Gastroesophageal sphincter (tissue), 4 donors: Measurements from ENCODE around the gene MDFIC. TPM values are rescaled to one million over a fixed set of nuclear protein-coding genes. Genes with fewer than 3 reads are reported as not detected.
"Not testable (repeated sequence)": the region's sequence is repeated elsewhere in the genome, so short reads cannot be mapped to it uniquely, and the experiment has no call there.

Experiments
- ATAC-seq: fragments of 150-250 bp; one replicate; pipeline ENCODE4 v1.9.1; 2016; ENCODE audit warnings: mild to moderate bottlenecking, moderate library complexity
- H3K27ac ChIP-seq, 4 donors: fragments of 200-600 bp; sonication (generic) in 3 of 4; 1 replicate in 3 of 4; 2 replicates in 1 of 4; pipeline ENCODE4 v1.5.1; 2016 to 2019
- H3K27me3 ChIP-seq: fragments of 200-600 bp; sonication (generic); one replicate; pipeline ENCODE4 v1.5.1; 2019
- H3K36me3 ChIP-seq, 2 donors: fragments of 200-600 bp; sonication (generic); one replicate each; pipeline ENCODE4 v1.5.1; 2019; ENCODE audit warnings: control low read depth in 1 of 2
- H3K4me1 ChIP-seq, 3 donors: fragments of 200-600 bp; sonication (generic); 1 replicate in 2 of 3; 2 replicates in 1 of 3; pipeline ENCODE4 v1.5.1; 2016 to 2019; ENCODE audit warnings: control low read depth in 2 of 3
- H3K4me3 ChIP-seq, 2 donors: fragments of 200-600 bp; sonication (generic); one replicate each; pipeline ENCODE4 v1.5.1; 2019; ENCODE audit warnings: mild to moderate bottlenecking in 1 of 2, moderate library complexity in 1 of 2
- H3K9me3 ChIP-seq, 3 donors: fragments of 200-600 bp; sonication (generic); one replicate each; pipeline ENCODE4 v1.5.1; 2017 to 2019; ENCODE audit warnings: control low read depth in 2 of 3
- CTCF ChIP-seq, 4 experiments: fragments of 200-600 bp in 2 of 4; fragments of 450-650 bp in 2 of 4; sonication (generic) in 1 of 4; IDR thresholded peaks; one replicate each; pipeline ENCODE4 v1.5.1; 2017 to 2019; ENCODE audit warnings: antibody characterized with exemption in 4 of 4, mild to moderate bottlenecking in 2 of 4, moderate library complexity in 2 of 4
- EP300 ChIP-seq: sonication (generic); formaldehyde crosslinking; IDR thresholded peaks from one replicate; pipeline ENCODE4 v1.6.1; 2017; ENCODE audit warnings: antibody characterized with exemption, mild to moderate bottlenecking
- POLR2A ChIP-seq, 2 donors: fragments of 450-650 bp; IDR thresholded peaks; one replicate each; pipeline ENCODE4 v1.6.1; 2017; ENCODE audit warnings: antibody characterized with exemption in 2 of 2, mild to moderate bottlenecking in 2 of 2, moderate library complexity in 1 of 2
- POLR2AphosphoS5 ChIP-seq: sonication (generic); formaldehyde crosslinking; IDR thresholded peaks from one replicate; pipeline ENCODE4 v1.6.1; 2017; ENCODE audit warnings: antibody characterized with exemption
- WGBS, 2 donors: methylation state at CpG; one replicate each; pipeline ENCODE4 v1.1.5; 2018; ENCODE audit warnings: low coverage in 1 of 2; 5-methylcytosine and 5-hydroxymethylcytosine counted together
- total RNA-seq, 4 donors: library from RNA; depleted of rRNA; stranded (reverse); fragments of >200 nt; gene quantifications; one replicate each; pipeline ENCODE4 v1.1.0, GENCODE V29; 2016

MDFIC gene
- total RNA-seq, 4 donors from 2014 or later: 30.3 to 73.5 (median 38.1) TPM

- no peaks in the 10 kb centered on the region for H3K27me3 ChIP-seq
- no peaks in the 10 kb centered on the region for H3K4me1 ChIP-seq
- no peak overlapping the region for H3K4me3 ChIP-seq
- H3K27ac ChIP-seq: no peak overlapping the region
- H3K36me3 ChIP-seq: no peaks in the 10 kb centered on the region
- no peaks in the 10 kb centered on the region for H3K9me3 ChIP-seq
- WGBS, 2 donors: 90% methylated on average over 1 to 2 of the region's 2 CpGs
- TF ChIP-seq CTCF (IDR thresholded peaks at IDR 0.05) (no peak), EP300 (no peak)
- ATAC-seq: no peak
Observed at GRCh38 chr7:114886241-114886640, 35.7 kb upstream of the MDFIC start.

GRCh38 chr7:114889116-114889515 is 32.8 kb upstream of the MDFIC start:
- not testable (repeated sequence) for H3K27ac ChIP-seq, H3K4me3 ChIP-seq, H3K4me1 ChIP-seq, ATAC-seq, H3K36me3 ChIP-seq, H3K27me3 ChIP-seq, H3K9me3 ChIP-seq
- WGBS, 2 donors: 100% methylated on average over 2 of the region's 3 CpGs; no CpG with 5 or more reads in 1 of the 2 donors

GRCh38 chr7:114889646-114890285 is 32.1 kb upstream of the MDFIC start:
- H3K27ac ChIP-seq: no peak overlapping the region

GRCh38 chr7:114890561-114890960 is 31.3 kb upstream of the MDFIC start:
- no peaks in the 10 kb centered on the region for H3K36me3 ChIP-seq
- H3K4me3 ChIP-seq: no peak overlapping the region
- H3K9me3 ChIP-seq: no peaks in the 10 kb centered on the region
- no peaks in the 10 kb centered on the region for H3K27me3 ChIP-seq
- no peak overlapping the region for H3K27ac ChIP-seq
- H3K4me1 ChIP-seq: no peaks in the 10 kb centered on the region
- TF ChIP-seq CTCF (IDR thresholded peaks at IDR 0.05) (no peak), POLR2AphosphoS5 (no peak), EP300 (no peak), POLR2A (IDR thresholded peaks at IDR 0.05) (no peak)
- WGBS, 2 donors: 88 to 99% methylated on average over 4 of the region's 4 CpGs
- ATAC-seq: no peak

More at GRCh38 chr7:114889646-114890285, 32.1 kb upstream of the MDFIC start:
- Histone ChIP-seq H3K4me1 (no peaks in the 10 kb centered on the region), H3K4me3 (no peak overlapping the region), H3K27me3 (no peaks in the 10 kb centered on the region), H3K36me3 (no peaks in the 10 kb centered on the region), H3K9me3 (no peaks in the 10 kb centered on the region)
- ATAC-seq: no peak
- WGBS, 2 donors: 63 to 72% methylated on average over 3 of the region's 3 CpGs
- TF ChIP-seq POLR2AphosphoS5 (peak; percentile 20), EP300 (no peak)

GRCh38 chr7:114900127-114900526 is 21.8 kb upstream of the MDFIC start:
- Histone ChIP-seq H3K9me3 (no peaks in the 10 kb centered on the region), H3K27ac (no peak overlapping the region), H3K4me1 (no peaks in the 10 kb centered on the region), H3K4me3 (no peak overlapping the region), H3K36me3 (no peaks in the 10 kb centered on the region), H3K27me3 (no peaks in the 10 kb centered on the region)
- no peak for ATAC-seq
- WGBS, 2 donors: 88 to 100% methylated on average over 1 of the region's 1 CpG
- TF ChIP-seq POLR2A (IDR thresholded peaks at IDR 0.05) (no peak), EP300 (no peak), POLR2AphosphoS5 (no peak), CTCF (IDR thresholded peaks at IDR 0.05) (no peak)

GRCh38 chr7:114901771-114902170 is 20.1 kb upstream of the MDFIC start:
- ATAC-seq: no peak
- H3K27ac ChIP-seq: no peak overlapping the region
- no peaks in the 10 kb centered on the region for H3K36me3 ChIP-seq
- WGBS, 2 donors: 40 to 100% methylated on average over 1 of the region's 1 CpG
- H3K9me3 ChIP-seq: no peaks in the 10 kb centered on the region
- no peaks in the 10 kb centered on the region for H3K27me3 ChIP-seq
- TF ChIP-seq POLR2A (IDR thresholded peaks at IDR 0.05) (no peak), EP300 (no peak), CTCF (IDR thresholded peaks at IDR 0.05) (no peak), POLR2AphosphoS5 (no peak)
- no peak overlapping the region for H3K4me3 ChIP-seq
- no peaks in the 10 kb centered on the region for H3K4me1 ChIP-seq
